GM19324 (cell line): ENCODE results near the gene MACROD2.

ENCODE experiments used
- ATAC-seq: cut with Tn5 transposase; IDR thresholded peaks from one replicate; pipeline ENCODE4 v1.9.1; 2021; ENCODE audit warnings: mild to moderate bottlenecking, moderate library complexity; ENCODE audit not compliant: unreplicated experiment, low FRiP score

The MACROD2 gene

DNA sequence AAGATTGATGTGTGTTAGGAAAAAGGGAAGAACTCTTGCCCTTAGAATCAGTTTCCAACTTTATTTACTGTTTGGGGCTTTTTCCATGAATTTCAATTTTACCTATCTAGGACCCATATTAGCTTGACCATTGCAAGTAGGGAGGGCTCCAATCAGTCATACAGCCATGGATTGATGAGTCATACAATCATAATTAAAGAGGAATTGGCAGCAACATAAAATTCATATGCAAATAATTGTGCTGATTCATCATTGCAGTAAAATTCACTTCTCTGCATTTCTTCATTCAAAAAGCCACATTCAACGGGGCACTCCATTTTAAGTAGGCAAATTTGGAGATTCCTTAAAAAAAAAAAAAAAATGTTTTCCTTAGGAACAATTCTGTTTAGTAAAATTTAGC is 1561.6 kb downstream of the MACROD2 start:
- no peak for ATAC-seq

DNA sequence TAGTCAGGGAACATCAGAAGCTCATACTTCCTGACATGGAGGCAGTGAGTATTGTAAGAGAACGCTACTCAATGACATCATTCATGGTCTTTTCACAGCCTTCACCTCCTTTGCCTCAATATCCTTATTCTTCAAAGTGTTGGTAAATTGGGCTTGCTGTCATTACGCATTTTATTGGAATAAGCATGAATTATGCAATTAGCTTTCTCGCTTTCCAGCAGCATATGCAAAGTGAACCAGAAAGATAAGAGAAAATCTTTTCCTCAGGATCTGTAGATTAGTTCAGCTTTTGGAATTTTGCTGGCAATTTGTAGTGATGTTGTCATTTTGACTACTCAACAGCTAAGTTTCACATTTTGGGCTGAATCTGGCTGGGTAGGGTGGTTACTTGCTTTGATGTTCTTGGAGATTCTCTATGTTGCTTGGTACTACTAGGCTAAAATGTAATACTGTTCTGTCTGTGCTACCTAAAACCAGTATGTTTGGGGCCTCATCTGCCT is 1565.8 kb downstream of the MACROD2 start:
- ATAC-seq: no peak

DNA sequence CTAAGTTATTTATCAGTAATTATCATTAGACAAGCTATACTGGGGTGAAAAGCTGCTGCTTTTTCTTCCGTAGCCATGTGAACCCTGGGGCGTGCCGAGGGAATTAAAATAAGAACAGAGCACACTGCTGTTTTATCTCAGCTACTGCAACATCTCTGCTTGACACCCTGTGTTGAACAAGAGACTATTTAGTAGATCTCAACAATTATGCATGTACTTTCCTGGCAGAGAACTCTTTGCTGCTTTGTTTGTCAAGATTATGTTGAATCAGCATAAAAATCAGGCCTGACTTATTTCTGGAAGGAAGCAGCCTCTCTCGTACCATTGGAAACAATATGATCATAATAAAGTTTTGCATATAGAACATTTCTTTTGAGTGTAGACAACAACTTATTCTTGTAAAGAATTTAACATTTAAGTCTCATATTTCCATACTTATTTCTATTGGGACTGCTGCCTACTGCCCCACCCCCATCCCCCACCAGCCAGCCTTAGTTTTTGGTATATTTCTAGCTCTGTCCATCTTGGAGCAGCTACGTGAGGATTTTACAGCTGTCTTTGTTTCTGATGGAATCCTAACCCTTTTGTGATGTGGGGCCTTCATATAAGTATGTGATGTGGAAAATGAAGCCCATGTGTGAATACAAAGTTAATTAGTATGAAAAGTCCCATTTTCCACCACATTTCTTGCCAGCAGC is 1566.5 kb downstream of the MACROD2 start:
- ATAC-seq: no peak

DNA sequence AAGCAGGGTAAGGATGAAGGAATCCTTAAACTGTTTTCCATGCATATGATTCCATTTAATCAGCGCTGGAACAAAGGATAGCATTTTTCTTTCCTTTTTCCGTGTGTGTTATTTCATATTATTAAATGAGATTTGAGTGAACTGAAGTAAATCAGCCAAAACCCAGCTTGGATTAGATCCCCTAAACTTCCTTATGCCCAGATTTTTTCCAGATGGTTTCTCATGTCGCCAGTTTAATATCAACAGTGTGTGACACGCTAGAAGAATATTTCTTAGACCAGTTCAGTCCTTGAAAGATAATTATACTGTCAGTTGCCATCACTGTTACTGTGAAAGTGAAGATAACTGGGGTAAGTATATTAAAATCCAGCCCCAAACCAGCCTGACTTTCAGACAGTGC is 1568.5 kb downstream of the MACROD2 start:
- ATAC-seq: no peak

DNA sequence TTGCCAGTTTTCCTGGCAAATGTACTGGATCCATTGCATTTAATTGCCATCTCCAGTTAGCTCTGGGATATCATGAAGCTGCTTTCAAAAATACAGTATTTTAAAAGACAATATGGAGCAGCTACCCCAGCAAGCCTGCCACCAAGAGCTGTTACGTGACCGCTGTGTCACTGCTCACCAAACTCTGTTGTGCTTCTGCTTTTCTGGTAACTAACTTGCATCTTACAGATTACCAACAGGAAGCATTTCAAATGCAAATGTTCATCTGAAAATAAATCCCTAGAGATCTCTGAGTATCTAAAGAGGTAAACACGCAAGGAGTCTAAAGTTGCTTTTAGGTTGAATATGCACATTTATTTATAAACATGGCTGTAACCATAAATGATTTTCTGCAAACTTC is 1569.7 kb downstream of the MACROD2 start:
- ATAC-seq: peak; percentile 81

DNA sequence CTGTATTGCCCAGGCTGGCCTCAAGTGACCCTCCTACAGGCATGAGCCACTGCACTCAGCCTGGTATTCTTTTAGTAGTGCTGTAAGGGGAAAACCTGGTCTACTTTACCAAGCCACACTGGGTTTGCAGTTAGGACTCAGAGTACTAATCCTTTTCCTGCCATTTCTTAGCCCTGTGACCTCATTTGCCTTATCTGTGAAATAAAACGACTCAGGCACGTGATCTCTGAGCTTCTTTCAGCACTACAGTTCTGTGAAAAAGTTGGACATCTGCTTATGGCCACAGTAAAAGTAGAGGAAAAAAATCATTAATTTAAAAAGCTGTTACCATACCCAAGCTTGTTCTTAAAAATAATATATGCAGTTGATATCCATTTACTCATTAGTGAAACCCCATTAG is 1570.5 kb downstream of the MACROD2 start:
- peak; percentile 3 for ATAC-seq

DNA sequence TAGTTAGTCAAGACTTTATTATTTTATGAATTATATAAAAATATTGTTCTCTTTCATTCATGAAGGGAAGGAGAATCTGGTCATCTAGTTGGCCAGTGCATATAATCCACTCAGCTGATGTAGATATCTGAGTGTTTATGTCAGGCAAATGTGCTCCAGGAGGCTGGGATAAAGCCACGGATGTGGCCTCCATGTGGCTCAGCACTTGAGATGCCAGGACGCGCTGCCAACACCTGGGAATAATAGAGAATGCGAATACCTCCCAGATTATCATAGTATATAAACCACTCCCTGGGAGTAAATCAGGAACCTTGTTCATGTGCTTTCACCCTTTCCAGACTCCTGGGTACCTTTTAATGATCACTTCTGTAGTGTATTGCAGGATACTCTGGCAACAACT is 1571.9 kb downstream of the MACROD2 start:
- ATAC-seq: no peak

DNA sequence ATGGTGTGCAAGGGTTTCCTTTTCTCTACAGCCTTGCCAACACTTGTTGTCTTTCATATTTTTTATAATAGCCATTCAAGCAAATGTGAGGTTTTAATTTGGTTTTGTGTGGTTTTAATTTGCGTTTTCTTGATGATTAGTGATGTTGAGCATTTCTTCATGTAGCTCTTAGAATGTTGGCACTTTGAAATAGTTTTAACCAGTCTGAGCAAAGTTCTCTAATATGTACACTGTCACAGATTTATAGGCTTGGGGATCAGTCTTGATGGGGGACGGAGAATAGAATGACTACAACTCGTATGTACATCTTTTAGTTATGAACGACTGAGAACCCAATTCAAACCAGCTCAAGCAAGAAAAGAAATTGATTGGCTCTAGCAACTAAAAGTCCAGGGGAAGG is 1574.8 kb downstream of the MACROD2 start:
- no peak for ATAC-seq

DNA sequence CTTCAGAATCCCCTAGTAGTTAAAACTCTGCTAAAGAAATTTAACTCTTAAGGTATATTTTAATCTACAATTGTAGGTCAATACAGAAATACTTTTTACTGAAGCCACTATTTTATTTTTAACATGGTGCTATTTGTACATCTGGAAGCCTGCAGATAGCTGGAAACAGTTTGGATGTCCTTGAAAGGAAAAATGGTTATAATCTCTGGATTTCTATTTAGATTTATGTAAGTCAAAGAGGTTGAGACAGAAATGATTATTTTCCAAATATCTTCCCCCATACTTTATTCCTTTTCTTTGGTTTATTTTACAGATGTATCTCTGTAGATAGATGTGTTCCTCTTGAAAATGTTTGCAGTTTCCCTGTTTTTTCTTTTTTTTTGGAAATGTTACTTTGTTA is 1575.7 kb downstream of the MACROD2 start:
- ATAC-seq: no peak

DNA sequence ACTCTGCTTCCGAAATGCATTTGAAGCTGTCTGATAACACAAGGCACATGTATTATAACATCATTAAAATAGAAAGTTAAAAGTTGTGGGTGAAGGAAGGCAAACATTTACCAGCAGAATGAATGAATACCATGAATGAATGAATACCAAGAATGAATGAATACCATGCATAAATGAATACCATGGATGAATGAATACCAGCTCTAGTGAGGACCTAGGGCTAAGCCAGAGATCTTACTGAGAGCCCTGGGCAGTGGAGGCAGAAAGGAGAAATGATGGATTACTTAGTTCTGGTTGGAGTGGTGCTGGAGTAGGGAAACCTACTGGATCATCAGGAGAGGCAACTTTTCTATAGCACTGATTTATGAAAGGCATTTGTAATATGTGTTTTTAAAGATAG is 1579.9 kb downstream of the MACROD2 start:
- no peak for ATAC-seq

DNA sequence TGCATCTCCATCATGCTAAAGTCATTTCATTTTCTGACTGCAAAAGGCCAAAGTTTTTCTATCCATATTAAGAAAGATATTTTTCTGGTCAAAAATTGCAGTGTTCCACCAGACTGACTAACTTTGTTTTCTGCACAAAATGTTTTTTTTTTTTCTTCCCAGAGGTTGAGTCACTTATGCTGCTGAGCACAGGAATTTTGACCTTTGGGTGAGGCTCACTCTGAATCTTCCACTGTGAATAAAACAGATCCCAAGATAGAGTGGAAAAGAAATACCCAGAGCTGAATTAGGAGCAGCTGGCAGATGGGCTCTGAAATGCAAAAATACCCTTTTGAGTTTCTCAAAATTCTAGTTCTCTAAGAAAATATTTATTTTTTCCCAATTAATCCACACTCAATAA is 1581.1 kb downstream of the MACROD2 start:
- no peak for ATAC-seq

DNA sequence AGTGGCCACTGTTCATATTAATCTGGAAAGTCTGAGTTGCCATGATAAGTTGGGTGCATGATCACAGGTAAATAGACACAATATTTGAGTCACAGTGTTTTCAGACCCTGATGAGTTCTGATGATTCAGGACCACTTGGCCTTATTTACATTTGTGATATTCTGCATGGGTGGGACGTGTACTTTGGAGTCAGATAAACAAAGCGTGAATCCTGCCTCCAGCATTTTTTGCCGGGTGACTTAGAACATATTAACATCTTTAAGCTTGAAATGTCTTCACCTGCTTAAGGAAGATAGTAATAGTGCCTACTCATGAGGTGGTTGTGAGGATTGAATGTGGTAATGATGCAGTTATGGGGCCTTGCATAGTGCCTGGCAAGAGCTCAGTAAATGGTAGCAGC is 1582.8 kb downstream of the MACROD2 start:
- no peak for ATAC-seq

DNA sequence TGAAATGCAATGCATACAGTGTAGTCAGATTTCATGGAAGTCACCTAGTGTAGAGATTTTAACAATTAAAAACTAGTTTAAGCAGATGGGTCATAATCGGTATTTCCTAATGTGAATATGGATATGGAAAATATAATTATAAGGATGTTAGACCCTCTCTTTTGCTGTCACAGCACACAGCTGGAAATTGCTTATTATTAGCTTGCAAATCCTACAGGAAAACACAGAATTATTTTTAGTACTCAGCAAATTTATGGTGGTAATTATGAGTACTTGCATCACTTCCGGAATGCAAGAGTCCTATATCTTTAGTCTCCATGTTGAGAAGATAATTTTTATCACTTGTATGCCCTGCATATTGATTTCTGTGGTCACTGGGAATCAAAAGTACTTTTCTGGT is 1584.4 kb downstream of the MACROD2 start:
- no peak for ATAC-seq

DNA sequence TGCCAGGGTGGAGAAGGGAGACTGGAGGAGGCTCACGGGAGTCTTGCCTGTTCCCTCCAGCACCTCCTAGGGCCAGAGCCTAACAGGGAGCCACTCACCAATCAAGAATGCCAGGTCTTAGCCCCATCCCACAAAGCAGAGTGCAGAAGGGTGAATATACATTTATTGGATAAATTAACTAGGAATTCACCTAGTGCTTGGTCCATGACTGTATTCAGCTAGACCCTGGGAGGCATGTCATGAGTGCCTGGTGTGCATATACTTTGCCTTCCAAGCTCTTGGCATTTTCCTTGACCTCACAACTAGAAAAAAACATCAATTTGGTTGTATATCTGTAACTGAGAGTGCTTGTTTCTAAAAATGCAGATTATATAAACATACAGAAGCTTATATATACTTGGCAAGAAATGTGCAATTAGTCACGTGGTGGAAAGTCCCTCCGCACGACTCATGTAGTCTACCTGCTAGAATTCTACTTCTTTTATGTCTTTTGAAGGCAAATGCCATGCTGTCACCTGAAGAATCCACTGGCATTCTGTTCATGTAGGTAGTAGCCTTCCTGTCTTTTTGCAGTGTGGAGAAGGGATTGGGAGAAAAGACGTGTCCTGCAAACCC is 1586.9 kb downstream of the MACROD2 start:
- ATAC-seq: no peak

DNA sequence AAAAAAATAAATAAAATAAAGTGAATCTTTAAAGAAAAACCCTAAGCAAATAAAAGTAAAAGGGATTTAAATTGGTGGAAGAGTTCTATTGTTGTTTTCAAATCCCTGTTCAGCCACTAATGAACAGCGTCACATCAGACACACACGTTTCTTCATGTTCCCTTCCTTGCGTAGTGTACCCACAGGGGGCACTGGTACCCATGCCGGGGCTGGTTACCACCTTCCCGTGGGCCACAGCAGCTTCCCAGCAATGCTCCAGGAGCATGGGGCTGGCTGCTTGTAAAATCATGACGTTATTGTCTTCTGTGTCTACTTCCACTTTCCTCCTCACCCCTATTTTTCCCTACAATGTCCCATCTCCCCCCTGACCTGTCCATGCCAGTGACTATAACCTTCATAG is 1589.2 kb downstream of the MACROD2 start:
- no peak for ATAC-seq

DNA sequence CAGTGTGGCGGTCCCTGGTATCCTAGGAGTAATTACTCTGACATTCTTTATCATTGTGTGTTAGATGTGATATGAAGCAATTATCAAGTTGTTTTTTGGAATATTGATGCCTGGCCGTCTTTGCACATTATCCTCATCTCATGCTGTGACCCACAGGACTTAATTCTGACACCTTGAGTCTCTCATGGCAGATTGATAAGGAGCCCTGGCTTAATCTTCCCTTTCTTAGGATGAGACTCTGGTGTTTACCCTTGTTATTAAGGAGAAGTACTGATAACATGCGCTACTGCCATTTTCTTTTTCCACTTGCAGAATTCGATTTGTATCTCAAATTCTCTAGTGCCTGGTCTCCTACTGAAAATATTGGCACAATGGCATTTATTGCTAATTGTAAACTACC is 1597.8 kb downstream of the MACROD2 start:
- ATAC-seq: no peak

DNA sequence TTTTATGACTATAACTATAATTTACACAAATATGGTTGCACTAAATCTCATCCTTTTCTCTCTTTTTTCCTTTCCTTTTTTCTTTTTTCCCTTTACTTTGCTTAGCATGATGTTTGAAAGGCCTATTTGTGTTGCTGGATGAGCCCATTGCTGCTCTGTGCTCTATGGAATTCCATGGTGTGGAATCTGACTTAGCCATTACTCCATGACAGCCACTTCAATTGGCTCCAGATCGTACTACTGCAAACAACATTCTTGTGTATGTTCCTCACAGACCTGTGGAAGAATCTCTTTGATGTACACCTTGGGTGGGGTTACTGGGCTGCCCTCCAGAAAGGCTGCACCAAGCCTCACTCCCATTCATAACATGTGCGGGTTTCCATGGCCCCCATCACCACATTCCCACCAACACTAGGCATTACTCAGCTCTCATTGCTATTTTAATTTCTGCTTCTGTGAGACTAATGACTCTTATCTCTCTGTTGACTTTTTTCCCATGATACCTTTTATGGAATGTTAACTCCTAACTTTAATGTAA is 1598.9 kb downstream of the MACROD2 start:
- no peak for ATAC-seq

DNA sequence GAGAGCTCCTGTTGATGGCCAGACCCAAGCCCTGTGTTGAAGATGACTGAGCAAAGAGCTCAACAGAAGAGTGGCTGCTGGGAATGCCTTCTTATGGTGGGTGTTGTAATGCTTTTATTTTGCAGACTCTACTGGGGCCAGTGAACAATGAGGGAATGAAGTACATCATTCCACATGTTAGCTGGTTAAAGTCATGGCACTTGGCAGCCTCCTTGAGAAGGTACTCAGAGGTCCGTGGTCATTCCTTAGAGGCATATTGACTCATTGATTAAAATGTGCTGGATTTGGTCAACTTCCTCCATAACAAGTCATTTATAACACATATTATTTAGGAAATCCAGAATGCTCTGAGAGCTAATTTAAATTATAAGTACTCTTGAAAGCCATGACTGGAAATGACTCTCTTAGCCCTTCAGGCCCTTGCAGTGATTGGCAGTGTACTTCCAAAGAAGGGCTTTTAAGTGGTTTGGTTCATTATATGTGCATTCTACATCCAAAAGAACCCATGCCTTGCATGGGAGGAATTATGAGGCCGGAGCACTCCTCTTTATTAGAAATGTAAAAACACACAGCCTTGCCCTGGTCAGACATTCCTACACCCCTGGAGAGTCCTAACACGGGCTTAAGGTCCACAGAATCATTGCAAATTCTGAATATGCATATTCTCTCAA is 1601.0 kb downstream of the MACROD2 start:
- ATAC-seq: no peak

DNA sequence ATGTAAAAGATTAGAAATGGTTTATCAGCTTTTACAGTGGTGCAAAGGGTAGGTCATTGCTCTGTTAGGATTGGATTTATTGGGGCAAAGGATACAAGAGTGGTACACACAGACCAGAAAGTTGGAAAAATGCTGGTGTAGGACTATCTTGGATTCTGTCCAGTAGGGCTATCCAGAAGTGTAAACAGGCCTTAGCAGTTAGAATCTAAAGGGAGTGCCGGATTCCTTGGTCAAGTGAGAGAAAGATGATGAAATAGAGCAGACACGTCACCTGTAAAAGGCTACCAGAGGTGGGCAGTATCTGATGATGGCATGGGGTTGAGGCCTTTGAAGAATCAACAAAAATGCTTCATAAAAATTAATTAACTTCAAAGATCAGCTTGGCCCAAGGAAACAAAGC is 1602.0 kb downstream of the MACROD2 start:
- no peak for ATAC-seq

DNA sequence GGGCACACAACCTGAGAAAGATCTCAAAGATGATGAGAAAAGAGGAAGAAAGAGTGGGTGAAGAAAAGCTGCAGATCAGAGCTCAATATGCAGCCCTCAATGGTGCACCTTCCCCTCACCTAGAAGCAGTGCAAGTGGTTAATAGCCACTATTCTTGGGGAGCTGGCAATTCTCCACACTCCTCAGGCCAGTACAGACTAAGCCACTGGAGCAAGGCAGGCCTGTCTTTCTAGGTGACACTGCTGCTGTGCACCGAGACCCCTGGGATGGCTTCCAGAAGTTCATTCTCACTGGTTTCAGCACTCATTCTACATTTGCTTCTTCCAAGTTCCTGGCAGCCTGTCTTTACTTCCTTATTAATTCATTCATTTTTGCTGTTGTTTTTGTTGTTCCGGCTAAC is 1604.6 kb downstream of the MACROD2 start:
- no peak for ATAC-seq

DNA sequence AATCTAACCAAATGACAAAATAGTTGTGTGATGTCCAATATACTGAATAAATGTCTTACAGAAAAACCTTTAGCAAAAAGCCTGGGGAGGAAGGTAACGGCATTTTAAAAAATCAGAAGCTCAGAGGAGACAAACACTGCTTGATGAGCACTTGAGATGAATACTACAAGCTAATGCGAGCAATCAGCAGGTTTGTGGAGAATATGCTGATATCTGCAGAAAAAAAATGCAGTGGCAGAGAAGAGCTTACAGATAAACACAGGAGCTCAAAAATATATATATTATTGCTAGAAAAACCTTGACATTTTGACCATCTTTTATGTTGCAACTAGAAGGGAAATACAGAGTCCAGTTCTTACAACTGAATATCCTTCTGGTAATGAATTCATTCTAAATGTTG is 1605.2 kb downstream of the MACROD2 start:
- no peak for ATAC-seq

DNA sequence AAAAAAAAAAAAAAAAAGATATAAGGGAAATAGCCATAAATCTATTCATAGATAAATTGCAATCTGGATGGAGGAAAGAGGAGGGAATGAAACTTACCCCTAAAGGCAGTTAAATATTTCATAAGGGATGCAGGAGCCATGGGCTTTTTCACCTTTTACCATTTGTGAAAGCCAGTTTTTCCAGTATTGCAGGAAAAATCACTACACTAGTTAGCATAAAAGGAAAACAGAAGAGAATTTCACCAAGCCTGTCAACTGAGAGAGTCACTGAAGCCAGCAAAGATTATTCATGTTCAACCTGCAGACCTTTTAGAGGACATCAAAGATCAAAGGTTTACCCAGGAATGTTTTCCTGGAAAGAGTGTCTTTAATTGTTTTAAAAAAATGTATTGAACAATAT is 1608.2 kb downstream of the MACROD2 start:
- ATAC-seq: no peak
